ENCODE results near the gene PYURF.

- no peak for TF ChIP-seq BHLHE40 (IDR thresholded peaks at IDR 0.05; ENCODE audit: borderline replicate concordance)
- no peak for TF ChIP-seq SP1 (IDR thresholded peaks at IDR 0.05)
- no peak for TF ChIP-seq ELF4 (IDR thresholded peaks at IDR 0.05)
- no peak for TF ChIP-seq FOXM1 (IDR thresholded peaks at IDR 0.05; ENCODE audit: borderline replicate concordance)
- TF ChIP-seq FOXK2 (IDR thresholded peaks at IDR 0.05), result no peak
- TF ChIP-seq TARDBP (IDR thresholded peaks at IDR 0.05), result no peak
- TF ChIP-seq SUZ12 (IDR thresholded peaks at IDR 0.05), result no peak
- no peak for TF ChIP-seq ARNT (IDR thresholded peaks at IDR 0.05)
- TF ChIP-seq FOXA1 (IDR thresholded peaks at IDR 0.05), result no peak
- TF ChIP-seq NFRKB (IDR thresholded peaks at IDR 0.05), result no peak
These were observed 42.0 kb downstream of the PYURF start for GRCh38 chr4:88481537-88481936.
